ENCODE measurements around the gene KLK11. TPM values are rescaled to one million over a fixed set of nuclear protein-coding genes. Genes with fewer than 3 reads are reported as not detected.

Gene KLK11
- total and polyA plus RNA-seq, 2 donors (not counting 1 experiment from before 2014, with no cell fraction given), result not detected

DNA sequence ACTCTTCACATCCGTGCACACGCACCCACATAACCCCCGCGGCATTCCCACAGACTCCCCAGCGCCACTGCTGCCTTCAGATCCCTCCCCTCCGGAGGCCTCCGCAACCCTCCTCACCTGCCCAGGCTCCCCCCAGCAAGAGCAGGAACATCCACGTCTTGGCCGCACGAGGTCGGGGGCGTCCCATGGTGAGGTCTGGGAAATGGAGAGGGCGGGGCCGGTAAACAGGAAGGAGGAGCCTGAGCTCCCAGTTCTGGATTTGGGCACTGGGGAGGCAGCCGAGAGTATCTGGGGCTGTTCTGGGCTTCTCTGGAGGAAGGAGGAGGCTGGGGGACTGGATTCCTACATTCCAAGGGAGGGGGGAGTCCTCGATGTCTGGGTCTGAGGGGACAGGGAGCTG is 25.4 kb downstream of the KLK11 start:
- no peak for TF ChIP-seq EZH2 (IDR thresholded peaks at IDR 0.05; ENCODE audit: borderline replicate concordance, insufficient read depth, low read depth, low read length, poor library complexity, severe bottlenecking)
- TF ChIP-seq, protein P1, sequence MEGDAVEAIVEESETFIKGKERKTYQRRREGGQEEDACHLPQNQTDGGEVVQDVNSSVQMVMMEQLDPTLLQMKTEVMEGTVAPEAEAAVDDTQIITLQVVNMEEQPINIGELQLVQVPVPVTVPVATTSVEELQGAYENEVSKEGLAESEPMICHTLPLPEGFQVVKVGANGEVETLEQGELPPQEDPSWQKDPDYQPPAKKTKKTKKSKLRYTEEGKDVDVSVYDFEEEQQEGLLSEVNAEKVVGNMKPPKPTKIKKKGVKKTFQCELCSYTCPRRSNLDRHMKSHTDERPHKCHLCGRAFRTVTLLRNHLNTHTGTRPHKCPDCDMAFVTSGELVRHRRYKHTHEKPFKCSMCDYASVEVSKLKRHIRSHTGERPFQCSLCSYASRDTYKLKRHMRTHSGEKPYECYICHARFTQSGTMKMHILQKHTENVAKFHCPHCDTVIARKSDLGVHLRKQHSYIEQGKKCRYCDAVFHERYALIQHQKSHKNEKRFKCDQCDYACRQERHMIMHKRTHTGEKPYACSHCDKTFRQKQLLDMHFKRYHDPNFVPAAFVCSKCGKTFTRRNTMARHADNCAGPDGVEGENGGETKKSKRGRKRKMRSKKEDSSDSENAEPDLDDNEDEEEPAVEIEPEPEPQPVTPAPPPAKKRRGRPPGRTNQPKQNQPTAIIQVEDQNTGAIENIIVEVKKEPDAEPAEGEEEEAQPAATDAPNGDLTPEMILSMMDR (IDR thresholded peaks at IDR 0.05), result no peak
- peaks cover 33% of the 10 kb centered on the region for H3K27me3 Mint-ChIP-seq

DNA sequence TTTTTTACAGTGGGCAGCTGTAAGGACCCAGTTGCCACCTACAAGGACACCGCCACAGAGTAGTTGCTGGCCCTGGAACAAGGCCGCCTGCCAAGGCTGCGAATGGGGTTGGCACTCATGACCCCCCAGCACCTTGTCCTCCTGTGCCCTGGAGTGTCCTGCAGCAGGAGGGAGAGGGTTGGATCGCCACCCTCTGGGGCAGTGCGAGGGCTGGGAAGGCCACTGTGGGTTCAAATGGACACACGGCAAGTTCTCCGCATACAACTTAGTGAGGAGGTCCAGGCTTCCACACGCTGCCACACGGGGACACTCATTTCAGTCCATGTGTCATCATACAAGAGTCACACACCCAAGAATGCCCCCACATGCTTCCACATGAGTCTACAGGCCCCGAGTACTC is 26.0 kb downstream of the KLK11 start:
- H2AFZ ChIP-seq (ENCODE audit: insufficient read depth, low read depth, low read length, poor library complexity, severe bottlenecking), result no peak overlapping the region
- Mint-ChIP-seq H3K27me3 (peaks cover 33% of the 10 kb centered on the region), H3K9me3 (ENCODE audit: insufficient read depth) (no peaks in the 10 kb centered on the region), H3K4me1 (no peaks in the 10 kb centered on the region), H3K4me3 (no peak overlapping the region), H3K27ac (no peak overlapping the region)
- no peaks in the 10 kb centered on the region for H3K79me2 ChIP-seq (ENCODE audit: control insufficient read depth, insufficient read depth, low read length)
- no peak overlapping the region for H3K4me2 ChIP-seq (replicated peaks; ENCODE audit: low read depth, low read length, poor library complexity, severe bottlenecking)
- no peak overlapping the region for H3K4me3 ChIP-seq (ENCODE audit: control extremely low read depth in 1 of 5, extremely low read depth in 1 of 5, insufficient read depth in 1 of 5, low read depth in 2 of 5, low read length in 4 of 5)
- 94% methylated on average over 9 of the region's 10 CpGs for whole genome bisulfite sequencing (ENCODE audit: insufficient coverage)
- peaks cover 0 to 29% (median 0%) of the 10 kb centered on the region in 3 donors for H3K9me3 ChIP-seq (ENCODE audit: control extremely low read depth in 1 of 3, control insufficient read depth in 2 of 3, insufficient read depth in 1 of 3, low read length in 2 of 3)
- ChIA-PET POLR2A (no interaction called here), CTCF (no interaction called here)
- H3K27ac ChIP-seq (ENCODE audit: low read length in 2 of 2), result no peak overlapping the region
- no peak for DNase-seq
- intact Hi-C loops (cut with micrococcal nuclease), result no loop called here
- H3K9ac ChIP-seq (ENCODE audit: low read length), result no peak overlapping the region
- H3K36me3 ChIP-seq (replicated peaks in 1 of 2; ENCODE audit: control extremely low read depth in 1 of 2, control insufficient read depth in 1 of 2, extremely low read depth in 1 of 2, insufficient read depth in 2 of 2, low read length in 1 of 2), result no peaks in the 10 kb centered on the region
- H4K20me1 ChIP-seq (ENCODE audit: control insufficient read depth, insufficient read depth, low read length, poor library complexity, severe bottlenecking), result no peaks in the 10 kb centered on the region
- H3K27me3 ChIP-seq (replicated peaks in 1 of 4; ENCODE audit: control extremely low read depth in 1 of 4, control insufficient read depth in 3 of 4, insufficient read depth in 4 of 4, low read length in 3 of 4), result peaks cover 0 to 28% (median 2%) of the 10 kb centered on the region in 4 experiments
- H3K4me1 ChIP-seq (ENCODE audit: control insufficient read depth in 2 of 2, insufficient read depth in 2 of 2, low read length in 2 of 2), result no peaks in the 10 kb centered on the region
- no peak for ATAC-seq (ENCODE audit: low read depth)
- TF ChIP-seq EZH2 (IDR thresholded peaks at IDR 0.05; ENCODE audit: borderline replicate concordance, insufficient read depth, low read depth, low read length, poor library complexity, severe bottlenecking), result no peak
- TF ChIP-seq, protein P1 (IDR thresholded peaks at IDR 0.05), result no peak

More for the DNA sequence above, 25.4 kb downstream of the KLK11 start:
- H3K27ac Mint-ChIP-seq, result no peak overlapping the region
- ATAC-seq (ENCODE audit: low read depth) (no peak), DNase-seq (no peak)
- intact Hi-C loops (cut with micrococcal nuclease), result no loop called here
- Histone ChIP-seq H3K27ac (ENCODE audit: low read length in 2 of 2) (no peak overlapping the region), H3K4me2 (replicated peaks; ENCODE audit: low read depth, low read length, poor library complexity, severe bottlenecking) (no peak overlapping the region), H3K79me2 (ENCODE audit: control insufficient read depth, insufficient read depth, low read length) (no peaks in the 10 kb centered on the region), H3K4me1 (ENCODE audit: control insufficient read depth in 2 of 2, insufficient read depth in 2 of 2, low read length in 2 of 2) (no peaks in the 10 kb centered on the region), H3K4me3 (ENCODE audit: control extremely low read depth in 1 of 5, extremely low read depth in 1 of 5, insufficient read depth in 1 of 5, low read depth in 2 of 5, low read length in 4 of 5) (no peak overlapping the region), H3K27me3 (replicated peaks in 1 of 4; ENCODE audit: control extremely low read depth in 1 of 4, control insufficient read depth in 3 of 4, insufficient read depth in 4 of 4, low read length in 3 of 4) (peaks cover 0 to 28% (median 2%) of the 10 kb centered on the region in 4 experiments), H3K9me3 (ENCODE audit: control extremely low read depth in 1 of 3, control insufficient read depth in 2 of 3, insufficient read depth in 1 of 3, low read length in 2 of 3) (peaks cover 0 to 29% (median 0%) of the 10 kb centered on the region in 3 donors), H4K20me1 (ENCODE audit: control insufficient read depth, insufficient read depth, low read length, poor library complexity, severe bottlenecking) (no peaks in the 10 kb centered on the region), H3K9ac (ENCODE audit: low read length) (no peak overlapping the region), H3K36me3 (replicated peaks in 1 of 2; ENCODE audit: control extremely low read depth in 1 of 2, control insufficient read depth in 1 of 2, extremely low read depth in 1 of 2, insufficient read depth in 2 of 2, low read length in 1 of 2) (no peaks in the 10 kb centered on the region), H2AFZ (ENCODE audit: insufficient read depth, low read depth, low read length, poor library complexity, severe bottlenecking) (no peak overlapping the region)
- no peak overlapping the region for H3K4me3 Mint-ChIP-seq
- ChIA-PET CTCF (no interaction called here), POLR2A (no interaction called here)
- no peaks in the 10 kb centered on the region for H3K4me1 Mint-ChIP-seq
- WGBS (ENCODE audit: insufficient coverage), result 34% methylated on average over 13 of the region's 16 CpGs
- H3K9me3 Mint-ChIP-seq (ENCODE audit: insufficient read depth), result no peaks in the 10 kb centered on the region

Measured in B cell (primary cell).